Adipose tissue (tissue), 3 donors: ENCODE data around the gene INPP4B. TPM values are rescaled to one million over a fixed set of nuclear protein-coding genes. Genes with fewer than 3 reads are reported as not detected.
"Not testable (repeated sequence)": the region's sequence is repeated elsewhere in the genome, so short reads cannot be mapped to it uniquely, and the experiment has no call there.

Source experiments
- H3K27ac ChIP-seq: one replicate; pipeline ENCODE4 v1.5.1; 2013; ENCODE audit warnings: low read depth, low read length
- WGBS, 3 donors: extraction: QIAGEN DNeasy Blood & Tissue Kit; methylation state at CpG; one replicate each; pipeline ENCODE4 v1.1.7; 2013; 5-methylcytosine and 5-hydroxymethylcytosine counted together
- polyA plus RNA-seq, 3 donors: library from polyadenylated mRNA; stranded (reverse); fragments of 200-250 nt; gene quantifications; one replicate each; pipeline ENCODE4 v1.2.3, GENCODE V29; 2013
- donor health status: healthy with polysubstance abuse.
- donor health status: Bipolar disorder and iron deficiency.
- donor health status: healthy.

The INPP4B gene
- polyA plus RNA-seq, 3 donors: 1.5 to 2.9 (median 2.4) TPM

DNA sequence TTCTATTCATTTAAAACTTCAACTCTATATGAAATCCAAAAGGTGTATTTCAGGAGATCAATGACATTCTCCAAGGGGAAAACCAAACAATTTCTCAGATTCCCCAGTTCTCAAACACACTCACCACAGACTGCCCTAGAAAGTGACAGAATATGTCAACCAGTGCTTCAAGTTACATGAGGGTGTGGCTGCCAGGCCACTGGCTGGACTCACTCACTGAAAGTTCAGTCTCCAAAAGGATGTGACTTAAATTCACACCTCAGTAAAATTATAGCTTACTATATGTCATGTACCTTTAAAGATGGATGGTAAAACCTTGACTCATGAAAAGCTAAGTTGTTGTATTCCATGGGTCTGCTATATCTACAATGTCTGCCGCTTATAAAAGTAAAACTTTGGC, 7.3 kb downstream of the INPP4B start:
- 94 to 100% (median 94%) methylated on average over 1 of the region's 1 CpG for WGBS, 3 donors
- H3K27ac ChIP-seq: no peak overlapping the region

DNA sequence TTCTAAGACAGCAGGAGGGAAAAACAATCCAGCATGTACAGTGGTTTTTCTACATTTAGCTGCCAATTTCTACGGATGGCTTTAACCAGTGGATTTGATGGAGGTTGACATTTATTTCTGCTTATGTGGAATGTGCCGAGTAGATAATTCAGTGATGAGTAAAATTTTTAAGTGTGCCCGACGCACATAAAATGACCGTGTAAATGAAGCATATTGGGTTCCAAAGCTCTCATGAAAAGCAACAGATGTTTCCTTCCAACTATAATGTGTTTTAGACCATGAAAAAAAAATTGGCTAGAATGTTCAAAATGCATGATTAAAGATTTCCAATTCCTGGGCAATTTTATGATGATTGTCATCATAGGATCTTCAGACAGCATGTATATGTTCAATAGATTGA, 14.1 kb downstream of the INPP4B start:
- WGBS, 3 donors: 42 to 77% (median 48%) methylated on average over 5 of the region's 5 CpGs
- H3K27ac ChIP-seq: no peak overlapping the region

DNA sequence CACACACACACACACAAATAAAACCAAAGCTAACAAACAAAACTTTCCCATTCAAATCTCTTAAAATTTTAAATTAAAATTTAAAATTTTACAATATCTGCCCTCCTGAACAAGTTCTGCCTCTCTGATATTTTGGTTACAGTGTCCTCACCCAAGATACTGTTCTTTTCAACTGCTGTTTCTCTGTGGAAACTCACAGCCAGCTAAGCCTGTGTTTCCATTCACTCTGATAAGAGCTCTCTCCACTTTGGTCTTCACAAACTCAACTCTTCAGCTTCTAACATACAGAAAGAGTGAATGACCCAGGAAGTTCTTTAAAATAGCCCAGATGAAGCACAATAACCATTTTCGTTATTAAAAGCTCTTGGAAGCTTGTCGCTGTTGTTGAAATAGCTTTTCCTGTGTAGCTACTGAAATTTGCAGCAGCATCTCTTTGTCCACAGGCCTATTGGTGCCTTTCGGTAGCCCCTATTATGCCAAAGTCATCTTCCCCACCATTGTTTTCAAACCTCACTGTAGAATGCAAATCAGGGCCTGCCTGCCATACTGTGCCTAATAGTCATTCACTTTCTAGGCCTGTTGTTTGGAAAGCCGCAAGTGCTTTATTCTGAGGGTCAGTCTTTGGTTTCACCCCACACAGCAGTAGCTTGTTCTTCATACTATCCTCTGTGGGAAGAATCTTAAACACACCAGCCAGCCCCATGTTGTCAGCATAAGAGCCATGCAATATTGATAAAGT, 19.4 kb downstream of the INPP4B start:
- H3K27ac ChIP-seq: no peak overlapping the region
- 91 to 96% (median 95%) methylated on average over 4 of the region's 4 CpGs for WGBS, 3 donors

DNA sequence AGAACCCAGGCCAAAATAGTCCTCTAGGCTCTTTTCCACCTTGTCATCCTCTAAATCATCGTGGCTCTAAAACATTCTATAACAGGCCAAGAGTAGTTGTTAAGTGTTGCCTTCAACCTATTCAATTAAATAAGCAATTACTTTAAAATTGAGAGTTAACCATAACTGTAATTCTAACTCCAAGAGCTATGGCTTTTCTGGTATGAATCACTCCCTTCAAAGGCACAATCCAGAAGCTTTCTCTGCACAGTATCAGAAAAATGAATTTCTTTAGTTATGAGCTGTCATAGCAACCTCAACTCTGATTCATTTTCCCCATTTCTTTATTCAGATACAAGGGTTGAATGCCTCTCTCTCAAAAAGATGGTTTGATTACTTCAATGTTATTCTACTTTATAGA, 21.7 kb downstream of the INPP4B start:
- WGBS, 3 donors: 84 to 89% (median 84%) methylated on average over 1 of the region's 1 CpG
- H3K27ac ChIP-seq: no peak overlapping the region

DNA sequence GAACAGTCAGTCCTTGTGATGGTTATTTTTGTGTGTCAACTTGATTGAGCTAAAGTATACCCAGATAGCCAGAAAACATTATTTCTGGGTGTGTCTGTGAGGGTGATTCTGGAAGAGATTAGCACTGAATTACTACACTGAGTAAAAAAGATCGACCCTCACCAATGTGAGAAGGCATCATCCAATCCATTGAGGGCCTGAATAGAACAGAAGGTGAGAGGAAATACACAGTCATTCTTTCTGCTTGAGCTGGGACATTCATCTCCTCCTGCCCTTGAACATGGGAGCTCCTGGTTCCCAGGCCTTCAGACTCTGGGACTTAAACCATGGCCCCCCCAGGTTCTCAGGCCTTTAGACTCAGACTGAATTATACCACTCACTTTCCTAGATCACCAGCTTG, 22.3 kb downstream of the INPP4B start:
- no peak overlapping the region for H3K27ac ChIP-seq
- 79 to 98% (median 83%) methylated on average over 1 of the region's 1 CpG for WGBS, 3 donors

DNA sequence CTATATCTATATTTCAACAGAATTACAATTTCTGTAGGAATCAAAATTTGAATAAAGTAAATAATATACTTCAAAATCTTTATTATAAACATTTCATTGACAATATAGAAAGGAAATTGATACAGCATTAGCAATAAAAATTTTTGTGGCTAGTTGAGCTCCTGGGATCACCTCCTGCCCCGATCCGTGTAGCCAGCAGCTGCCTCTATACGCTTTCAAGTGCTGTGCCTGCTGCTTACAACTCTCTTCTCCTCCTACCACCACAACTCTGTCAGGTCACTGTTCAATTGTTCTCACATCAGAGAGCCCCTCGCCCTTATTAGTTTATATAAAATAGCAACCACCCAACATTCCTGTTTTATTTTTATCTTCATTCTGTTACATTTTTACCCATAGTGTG, 27.6 kb downstream of the INPP4B start:
- H3K27ac ChIP-seq: no peak overlapping the region
- 81 to 89% (median 83%) methylated on average over 4 of the region's 4 CpGs for WGBS, 3 donors

DNA sequence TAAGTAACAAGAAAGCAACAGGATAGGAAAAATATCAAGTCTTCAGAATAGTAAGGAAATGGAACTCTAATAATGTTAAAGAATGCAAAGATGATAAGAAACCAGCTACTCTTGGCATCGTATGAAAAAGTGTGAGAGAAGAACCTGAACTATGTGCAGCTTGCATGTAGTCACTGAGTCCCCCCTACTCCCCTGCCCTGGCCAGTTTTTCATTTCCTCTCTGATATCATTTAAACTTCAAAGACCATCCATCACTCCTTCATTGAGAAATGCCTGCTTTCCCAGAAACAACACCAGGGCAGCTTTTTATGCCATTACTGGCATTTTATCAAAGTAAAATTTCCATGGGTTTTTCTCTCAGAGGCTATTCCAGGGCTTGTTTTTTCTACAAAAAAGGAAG, 28.1 kb downstream of the INPP4B start:
- no peak overlapping the region for H3K27ac ChIP-seq
- WGBS, 3 donors: 15 to 29% (median 27%) methylated on average over 1 of the region's 1 CpG

DNA sequence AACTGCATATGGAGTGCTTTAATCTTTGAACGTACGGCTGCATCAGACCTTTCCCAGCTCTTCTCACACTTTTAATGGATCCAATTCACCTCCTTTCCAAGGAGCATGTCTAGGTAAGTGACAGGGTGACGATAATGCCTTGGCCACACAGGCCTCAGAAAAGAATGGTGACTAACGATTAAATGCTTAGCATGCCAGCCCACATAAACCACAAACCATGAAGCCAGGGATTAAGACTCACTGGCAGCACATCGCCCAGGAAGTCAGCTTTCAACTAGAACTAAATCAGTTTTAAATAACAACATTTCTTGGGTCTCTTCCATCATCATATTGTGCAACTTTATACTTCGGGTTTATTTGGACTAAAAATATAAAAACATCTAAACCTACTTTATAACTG, 28.7 kb downstream of the INPP4B start:
- H3K27ac ChIP-seq: no peak overlapping the region
- 26 to 61% (median 31%) methylated on average over 6 of the region's 6 CpGs for WGBS, 3 donors

DNA sequence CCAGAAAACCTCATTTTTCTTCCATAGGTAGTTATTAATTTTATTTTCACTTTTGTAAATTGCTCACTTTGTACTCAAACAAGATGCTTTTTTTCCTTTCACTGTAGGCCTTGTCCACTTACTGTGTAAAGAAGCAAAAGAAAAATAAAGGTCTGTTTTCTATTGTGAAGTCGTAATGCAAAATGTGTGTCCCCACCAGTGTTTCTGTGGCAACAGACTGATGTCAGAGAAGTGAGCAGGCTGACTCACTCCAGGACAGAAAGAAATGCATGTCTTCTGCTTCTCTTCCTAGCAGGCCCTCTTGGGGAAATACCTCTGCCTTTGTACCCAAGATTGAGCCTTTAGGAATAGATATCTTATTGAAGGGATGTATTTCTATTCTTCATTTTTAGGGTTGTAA, 30.3 kb downstream of the INPP4B start:
- WGBS, 3 donors: 17 to 34% (median 20%) methylated on average over 1 of the region's 1 CpG

DNA sequence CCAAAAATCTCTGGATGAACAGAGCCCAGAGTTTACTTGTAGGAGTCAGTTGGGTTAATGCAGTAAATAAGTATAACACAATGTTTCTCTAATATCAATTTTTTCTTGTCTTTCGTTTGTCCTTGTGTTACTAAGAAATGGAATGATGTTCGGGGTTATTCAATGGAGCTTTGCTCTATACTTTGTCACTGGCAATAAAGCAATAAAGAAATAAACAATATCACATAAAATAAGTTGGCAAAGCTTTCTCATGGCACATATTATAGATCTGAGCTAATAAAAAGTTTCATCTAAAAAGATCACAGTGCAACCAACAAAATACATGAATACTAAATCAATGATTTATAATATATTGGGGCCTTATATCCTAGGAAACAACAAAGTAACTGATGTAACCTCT, 32.7 kb downstream of the INPP4B start:
- no peak overlapping the region for H3K27ac ChIP-seq
- WGBS, 3 donors: 77 to 92% (median 89%) methylated on average over 2 of the region's 2 CpGs

More for the DNA sequence above, 30.3 kb downstream of the INPP4B start:
- H3K27ac ChIP-seq: no peak overlapping the region

DNA sequence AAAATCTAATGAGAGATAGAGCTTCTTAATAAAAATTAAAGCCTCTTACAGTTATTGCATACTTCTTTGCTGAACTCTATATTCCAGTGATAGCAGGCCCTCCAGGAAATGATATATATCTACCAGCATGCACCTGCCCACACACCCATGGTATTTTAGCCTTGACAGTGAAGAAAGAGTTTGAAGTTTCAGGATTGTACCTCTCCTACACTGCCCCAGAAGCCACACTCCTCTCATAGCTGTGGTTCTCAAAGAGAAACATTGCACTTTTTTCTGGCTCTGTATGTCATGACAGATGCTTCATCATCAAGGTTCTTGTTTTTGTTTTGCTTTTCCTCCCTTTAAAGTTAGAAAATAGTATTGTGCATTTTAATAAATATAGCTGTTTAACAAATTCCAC, 34.0 kb downstream of the INPP4B start:
- no peak overlapping the region for H3K27ac ChIP-seq

DNA sequence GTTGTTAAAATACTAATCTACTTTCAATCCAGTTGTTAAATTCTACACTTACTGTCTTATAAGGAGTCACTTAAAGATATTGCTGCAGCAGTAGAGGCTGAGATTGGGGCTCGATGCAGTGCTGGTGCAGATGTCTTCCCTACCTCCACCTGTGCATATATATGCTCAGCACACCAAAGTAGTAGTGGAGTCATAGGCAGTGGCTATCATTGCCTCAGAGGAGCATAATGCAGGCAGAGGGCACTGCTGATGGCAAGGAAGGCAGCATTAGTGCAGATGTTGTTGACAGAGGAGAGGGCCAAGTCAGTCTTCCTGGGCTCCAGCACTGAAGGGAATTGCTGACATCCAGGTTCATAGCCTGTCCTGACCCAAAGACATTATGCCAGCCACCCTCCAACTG, 35.1 kb downstream of the INPP4B start:
- no peak overlapping the region for H3K27ac ChIP-seq
- WGBS, 3 donors: 85 to 88% (median 88%) methylated on average over 1 of the region's 1 CpG

DNA sequence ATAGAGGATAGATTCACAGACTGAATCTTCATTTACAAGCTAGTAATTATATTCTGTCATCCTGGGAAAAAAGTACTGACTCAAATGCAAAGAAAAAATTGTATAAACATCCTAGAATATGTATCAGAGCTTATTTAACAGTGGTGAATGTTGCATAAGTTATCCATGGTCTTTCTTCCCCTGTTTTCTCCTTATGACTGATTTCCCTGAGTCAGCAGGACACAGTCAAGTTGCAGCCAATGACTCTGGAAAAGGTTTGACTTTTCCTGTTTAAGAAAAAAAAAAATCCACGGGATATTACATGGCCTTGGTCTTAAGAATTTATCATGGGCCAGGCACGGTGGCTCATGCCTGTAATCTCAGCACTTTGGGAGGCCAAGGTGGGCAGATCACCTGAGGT, 36.5 kb downstream of the INPP4B start:
- no peak overlapping the region for H3K27ac ChIP-seq
- 36 to 66% (median 55%) methylated on average over 2 of the region's 2 CpGs for WGBS, 3 donors

DNA sequence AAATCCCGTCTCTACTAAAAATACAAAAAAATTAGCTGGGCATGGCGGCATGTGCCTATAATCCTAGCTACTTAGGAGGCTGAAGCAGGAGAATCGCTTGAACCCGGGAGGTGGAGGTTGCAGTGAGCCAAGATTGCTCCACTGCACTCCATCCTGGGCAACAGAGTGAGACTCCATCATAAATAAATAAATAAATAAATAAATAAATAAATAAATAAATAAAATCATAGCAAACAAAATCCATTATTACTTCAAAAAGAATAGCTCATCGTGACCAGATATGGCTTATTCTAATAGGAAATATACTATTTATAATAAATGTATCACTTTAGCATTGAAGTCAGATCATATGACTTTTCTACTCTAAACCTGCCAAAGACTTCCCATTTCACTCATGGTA, 42.2 kb downstream of the INPP4B start:
- 94 to 98% (median 96%) methylated on average over 5 of the region's 5 CpGs for WGBS, 3 donors

DNA sequence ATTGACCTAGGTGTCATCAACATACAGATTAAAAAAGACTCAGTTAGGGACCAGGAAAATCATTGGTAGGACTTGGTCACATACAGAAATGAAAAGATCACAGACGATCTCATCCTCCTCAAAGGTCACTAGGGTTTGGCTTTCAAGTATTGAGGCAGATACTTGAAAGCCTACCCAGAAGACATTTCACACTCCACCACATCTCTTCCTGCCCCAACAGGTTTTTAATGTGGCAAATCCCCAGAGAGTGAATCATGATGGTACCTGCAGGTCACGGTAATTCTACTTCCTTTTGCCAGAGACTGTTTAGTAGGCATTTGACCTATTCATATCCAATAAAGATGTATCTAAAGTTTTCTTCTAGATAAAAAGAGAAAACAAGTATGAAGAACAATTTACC, 44.1 kb downstream of the INPP4B start:
- WGBS, 3 donors: 76 to 83% (median 77%) methylated on average over 2 of the region's 2 CpGs
- no peak overlapping the region for H3K27ac ChIP-seq

More for the DNA sequence above, 42.2 kb downstream of the INPP4B start:
- not testable (repeated sequence) for H3K27ac ChIP-seq

DNA sequence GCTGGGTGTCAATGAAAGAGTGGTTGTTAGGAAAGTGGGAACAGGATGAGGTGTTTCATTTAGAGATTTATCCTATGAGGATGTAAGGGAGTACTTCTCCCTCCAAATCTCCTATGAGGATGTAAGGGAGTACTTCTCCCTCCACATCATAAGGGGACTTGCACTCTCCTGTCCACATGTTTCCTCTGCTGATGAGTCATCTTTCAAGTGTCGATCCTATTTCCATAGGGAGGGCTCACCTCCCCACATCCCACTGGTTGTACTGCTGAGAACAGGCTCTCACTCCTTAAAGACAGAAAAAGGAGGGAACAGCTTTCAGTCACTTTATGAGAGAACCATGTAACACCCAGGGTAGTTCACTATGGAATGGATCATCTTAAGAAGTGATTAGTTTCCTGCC, 65.0 kb downstream of the INPP4B start:
- no peak overlapping the region for H3K27ac ChIP-seq
- WGBS, 3 donors: 30 to 35% (median 32%) methylated on average over 1 of the region's 1 CpG

DNA sequence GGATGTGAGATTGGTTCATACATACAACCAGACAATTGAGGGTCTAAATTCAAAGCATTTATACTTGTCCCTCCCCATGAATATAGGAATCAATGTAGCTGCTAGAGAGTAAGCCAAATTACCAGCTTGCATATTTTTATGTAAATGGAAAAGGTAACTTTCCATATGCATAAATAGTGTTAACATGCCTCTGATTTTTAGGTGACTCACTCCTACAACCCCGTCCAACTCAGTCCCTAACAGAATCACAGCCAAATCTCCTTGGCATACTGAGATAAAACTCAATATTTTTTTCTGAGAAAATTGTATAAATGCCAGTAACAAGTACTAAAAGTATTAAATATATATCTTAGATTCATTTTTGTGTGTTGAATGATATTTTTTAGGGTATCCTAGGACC, 67.2 kb downstream of the INPP4B start:
- H3K27ac ChIP-seq: no peak overlapping the region
- 59 to 79% (median 66%) methylated on average over 1 of the region's 1 CpG for WGBS, 3 donors

DNA sequence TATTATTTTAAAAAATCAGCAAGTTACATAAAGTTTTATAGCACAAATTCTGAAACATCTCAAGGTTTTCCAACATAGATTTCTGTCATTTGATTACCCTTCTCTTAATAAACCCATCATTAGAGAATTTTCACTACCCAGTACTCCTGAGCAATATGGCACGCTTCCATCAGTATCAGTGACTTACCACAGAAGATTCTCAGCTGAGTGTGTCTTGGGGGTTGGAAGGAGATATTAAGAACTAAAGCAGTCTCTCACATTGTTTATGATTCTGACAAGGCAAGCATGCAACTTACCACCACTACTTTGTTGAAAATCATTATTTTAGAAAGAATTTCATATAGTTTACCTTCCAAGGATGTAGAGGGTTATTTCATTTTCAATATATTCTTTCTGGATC, 67.7 kb downstream of the INPP4B start:
- WGBS, 3 donors: 79 to 96% (median 86%) methylated on average over 1 of the region's 1 CpG

DNA sequence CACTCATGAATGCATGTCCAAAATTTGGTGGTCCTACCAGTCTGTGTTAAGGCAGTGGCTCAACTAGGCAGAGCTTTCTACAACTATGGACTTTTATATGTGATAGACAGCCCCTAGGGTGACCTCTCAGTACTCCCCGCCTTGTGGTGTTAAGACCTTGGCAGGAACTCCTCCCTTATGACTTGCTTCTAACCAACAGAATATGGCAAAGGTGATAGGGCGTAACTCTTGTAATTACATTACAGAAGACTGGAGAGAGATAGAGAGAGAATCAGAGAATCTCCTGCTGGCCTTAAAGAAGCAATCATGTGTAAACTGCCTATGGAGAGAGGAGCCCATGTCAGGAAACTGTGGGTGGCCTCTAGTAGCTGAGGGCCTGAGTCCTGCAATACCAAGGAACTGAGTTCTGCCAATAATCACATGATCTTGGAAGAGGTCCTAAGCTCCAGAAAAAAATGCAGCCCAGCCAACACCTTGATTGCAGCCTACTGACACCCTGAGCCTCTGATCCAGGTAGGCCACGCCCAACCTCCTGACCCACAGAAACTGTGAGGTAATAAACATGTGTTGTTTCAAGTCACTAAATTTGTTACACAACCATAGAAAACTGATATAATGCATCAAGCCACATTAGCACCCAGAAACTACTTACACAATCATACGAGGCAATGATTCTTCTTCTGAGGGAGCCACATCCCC, 68.9 kb downstream of the INPP4B start:
- WGBS, 3 donors: 80 to 83% (median 82%) methylated on average over 4 of the region's 4 CpGs

More for the DNA sequence above, 67.7 kb downstream of the INPP4B start:
- H3K27ac ChIP-seq: no peak overlapping the region

DNA sequence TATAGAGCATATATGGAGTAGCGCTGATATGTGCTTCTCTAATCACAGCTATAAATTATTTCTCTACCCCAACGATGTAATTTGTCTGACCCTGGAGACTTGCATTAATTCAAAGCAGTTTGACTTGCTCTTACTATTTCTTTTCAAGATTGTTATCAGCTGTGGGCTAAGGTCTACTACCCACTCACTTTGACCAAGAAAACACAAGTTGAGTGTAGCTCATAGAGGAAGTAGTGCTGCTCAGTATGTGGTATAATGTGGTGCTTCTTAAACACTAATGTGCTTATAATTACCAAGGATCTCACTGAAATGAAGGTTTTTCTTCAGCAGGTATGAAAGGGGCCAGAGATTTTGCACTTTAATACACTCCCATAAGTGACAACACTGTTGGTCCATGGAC, 70.1 kb downstream of the INPP4B start:
- H3K27ac ChIP-seq: no peak overlapping the region
- 67 to 83% (median 73%) methylated on average over 2 of the region's 2 CpGs for WGBS, 3 donors

More for the DNA sequence above, 68.9 kb downstream of the INPP4B start:
- H3K27ac ChIP-seq: no peak overlapping the region
